ENCODE data around the gene CNOT1. TPM values are rescaled to one million over a fixed set of nuclear protein-coding genes. Genes with fewer than 3 reads are reported as not detected.

The CNOT1 gene
- total RNA-seq, 4 donors from 2014 or later, result 69.4 to 173 (median 151) TPM

- no peak overlapping the region for H3K27ac ChIP-seq
- H3K4me1 ChIP-seq, result peaks cover 0 to 12% of the 10 kb centered on the region in 2 donors
- no peak for TF ChIP-seq CTCF (IDR thresholded peaks at IDR 0.05)
- TF ChIP-seq POLR2A (IDR thresholded peaks at IDR 0.05), result no peak
- H3K9me3 ChIP-seq, result no peaks in the 10 kb centered on the region
- intact Hi-C loops (cut with DNase I; ENCODE audit: low total_unique reads), result no loop called here
- DNase-seq, result no peak
- H3K27me3 ChIP-seq, result no peaks in the 10 kb centered on the region
- no peaks in the 10 kb centered on the region for H3K36me3 ChIP-seq
- no peak overlapping the region for H3K4me3 ChIP-seq
Measured at GRCh38 chr16:58503166-58503862, 126.3 kb downstream of the CNOT1 start.

- intact Hi-C loops (cut with DNase I; ENCODE audit: low total_unique reads), result no loop called here
- Histone ChIP-seq H3K4me1 (peaks cover 0 to 12% of the 10 kb centered on the region in 2 donors), H3K27me3 (no peaks in the 10 kb centered on the region), H3K36me3 (no peaks in the 10 kb centered on the region), H3K4me3 (no peak overlapping the region), H3K9me3 (no peaks in the 10 kb centered on the region), H3K27ac (no peak overlapping the region)
- DNase-seq, result no peak
- no peak for TF ChIP-seq CTCF (IDR thresholded peaks at IDR 0.05)
- TF ChIP-seq POLR2A (IDR thresholded peaks at IDR 0.05), result no peak
Measured at GRCh38 chr16:58502217-58502921, 127.3 kb downstream of the CNOT1 start.

- TF ChIP-seq POLR2A (IDR thresholded peaks at IDR 0.05) (no peak), CTCF (IDR thresholded peaks at IDR 0.05) (no peak)
- peak overlapping the region in 1 of 2 donors; percentile 10 for H3K4me3 ChIP-seq
- no peak for DNase-seq
- no peaks in the 10 kb centered on the region for H3K27me3 ChIP-seq
- intact Hi-C loops (cut with DNase I; ENCODE audit: low total_unique reads), result no loop called here
- no peaks in the 10 kb centered on the region for H3K9me3 ChIP-seq
- no peaks in the 10 kb centered on the region for H3K36me3 ChIP-seq
- peaks cover 0 to 12% of the 10 kb centered on the region in 2 donors for H3K4me1 ChIP-seq
- H3K27ac ChIP-seq, result no peak overlapping the region
Measured at GRCh38 chr16:58501242-58502131, 128.1 kb downstream of the CNOT1 start.

GRCh38 chr16:58500430-58501241 is 129.0 kb downstream of the CNOT1 start:
- intact Hi-C loops (cut with DNase I; ENCODE audit: low total_unique reads), result no loop called here
- Histone ChIP-seq H3K36me3 (no peaks in the 10 kb centered on the region), H3K9me3 (no peaks in the 10 kb centered on the region), H3K4me3 (no peak overlapping the region), H3K27ac (no peak overlapping the region), H3K27me3 (no peaks in the 10 kb centered on the region), H3K4me1 (peaks cover 0 to 12% of the 10 kb centered on the region in 2 donors)
- TF ChIP-seq CTCF (IDR thresholded peaks at IDR 0.05), result no peak
- TF ChIP-seq POLR2A (IDR thresholded peaks at IDR 0.05), result no peak
- DNase-seq, result no peak
